Cerebellar cortex (tissue), 1 donor: Measurements from ENCODE around the gene TMEM200B.
"Not testable (repeated sequence)": the region's sequence is repeated elsewhere in the genome, so short reads cannot be mapped to it uniquely, and the experiment has no call there.

ENCODE experiments used
- DNase-seq: peaks from one replicate; pipeline ENCODE4 v3.0.0-alpha.2; 2015; ENCODE audit warnings: low spot score

Gene TMEM200B

DNA sequence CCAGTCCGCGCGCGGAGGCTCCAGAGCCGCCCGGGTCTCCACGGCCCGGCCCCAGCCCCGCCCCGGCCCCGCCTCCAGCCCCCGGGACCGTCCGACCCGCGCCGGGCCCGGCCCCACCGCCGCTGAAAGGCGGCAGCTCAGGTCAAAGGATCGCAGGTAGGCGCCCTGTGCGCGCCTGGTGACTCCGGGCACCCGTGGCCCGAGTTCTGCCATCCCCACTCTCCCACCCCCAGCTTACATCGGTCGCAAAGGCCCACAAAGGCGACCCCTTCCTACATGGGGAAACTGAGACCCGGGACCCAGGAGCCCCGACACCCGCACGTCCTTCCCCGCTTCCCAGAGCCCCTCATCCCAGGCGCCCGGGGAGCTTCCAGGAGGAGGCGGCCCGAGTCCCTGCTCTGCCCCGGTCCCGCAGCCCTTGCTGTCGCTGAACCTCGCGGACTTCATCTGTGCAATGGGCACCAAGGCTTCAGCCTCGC, at the start of gene TMEM200B:
Gene TMEM200B (minus strand): TSS at position 17 of the 479 bp plus-strand sequence. CDS start 2,075 bp downstream, outside the sequence.
- DNase-seq, result no peak

DNA sequence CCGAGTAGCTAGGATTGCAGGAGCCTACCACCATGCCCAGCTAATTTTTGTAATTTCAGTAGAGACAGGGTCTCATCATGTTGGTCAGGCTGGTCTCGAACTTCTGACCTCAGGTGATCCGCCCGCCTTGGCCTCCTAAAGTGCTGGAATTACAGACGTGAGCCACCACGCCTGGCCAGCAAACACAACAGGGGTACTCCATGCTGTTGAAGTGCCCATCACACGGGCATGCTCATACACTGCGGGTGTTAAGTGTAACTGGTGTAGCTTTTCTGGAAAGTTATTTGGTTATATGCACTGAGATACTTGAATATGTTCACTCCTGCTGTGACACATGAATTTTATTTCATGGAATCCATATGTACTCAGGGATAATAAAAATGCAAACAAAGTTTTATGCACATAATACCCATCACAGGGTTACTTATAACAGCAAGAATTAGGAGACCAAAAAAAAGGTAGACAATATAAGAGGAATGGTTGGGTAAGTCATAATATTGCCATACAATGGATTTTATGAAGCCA, 48.8 kb upstream of the TMEM200B start:
- DNase-seq, result no peak

DNA sequence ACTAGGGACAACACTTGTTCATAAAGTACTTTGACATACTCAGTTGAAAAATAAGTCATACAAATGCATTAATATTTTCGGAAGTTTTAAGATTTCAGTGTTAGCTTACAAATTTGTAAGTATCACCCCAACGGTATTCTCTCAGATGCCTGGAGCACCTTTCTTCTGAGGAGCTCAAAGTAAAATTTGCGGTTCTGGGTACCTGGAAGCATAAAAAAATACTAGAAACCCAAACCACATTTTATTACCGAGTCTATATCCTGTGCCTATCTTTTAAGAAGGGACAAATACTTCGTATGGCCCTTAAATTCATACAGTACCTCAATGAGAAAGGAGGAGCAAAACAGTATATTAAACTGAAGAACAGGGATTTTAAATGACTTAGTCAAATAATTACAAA, 47.8 kb upstream of the TMEM200B start:
- DNase-seq, result no peak

DNA sequence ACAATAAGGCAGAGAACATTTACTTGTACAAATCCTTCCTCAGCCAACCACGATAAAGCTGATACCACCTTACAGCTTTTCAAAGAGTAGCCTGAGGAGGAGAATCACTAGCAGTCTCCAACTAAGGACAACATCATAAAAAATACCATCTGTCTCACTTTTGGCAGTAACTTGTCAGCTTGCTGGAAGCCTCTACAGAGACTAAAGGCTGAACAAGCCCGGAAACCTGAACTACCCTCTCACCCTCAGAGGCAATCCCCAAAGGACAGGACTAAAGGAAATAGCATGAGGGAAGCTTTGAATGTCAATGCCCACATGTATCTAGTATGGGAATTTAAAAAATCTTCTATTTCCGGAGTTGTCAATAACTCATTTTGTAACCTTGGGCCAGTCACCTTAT, 47.4 kb upstream of the TMEM200B start:
- peak; percentile 26 for DNase-seq

DNA sequence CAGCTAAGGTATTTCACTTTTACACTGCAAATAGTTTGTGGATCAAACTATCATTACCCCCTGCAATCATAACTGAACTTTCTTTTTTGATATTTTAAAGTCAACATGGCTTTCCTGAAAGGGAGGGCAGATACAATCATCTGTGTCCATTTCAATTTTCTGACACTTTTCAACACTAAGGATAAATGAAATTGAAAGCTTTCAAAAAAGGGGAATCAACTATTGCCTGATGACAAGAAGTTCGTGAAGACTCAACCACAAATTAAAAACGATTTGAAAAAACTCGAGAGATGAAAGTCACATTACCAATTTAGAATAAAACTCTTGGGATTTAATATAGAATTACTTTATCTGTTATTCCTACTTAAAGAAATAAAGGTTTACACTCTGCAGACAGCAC, 46.3 kb upstream of the TMEM200B start:
- no peak for DNase-seq

- no peak for DNase-seq
Observed at GRCh38 chr1:29167904-29168303, 44.2 kb upstream of the TMEM200B start.

- DNase-seq, result no peak
Observed at GRCh38 chr1:29166291-29166878, 42.7 kb upstream of the TMEM200B start.

GRCh38 chr1:29164588-29164987, 40.9 kb upstream of the TMEM200B start:
- no peak for DNase-seq

- DNase-seq, result no peak
Observed at GRCh38 chr1:29162476-29163138, 38.9 kb upstream of the TMEM200B start.

DNA sequence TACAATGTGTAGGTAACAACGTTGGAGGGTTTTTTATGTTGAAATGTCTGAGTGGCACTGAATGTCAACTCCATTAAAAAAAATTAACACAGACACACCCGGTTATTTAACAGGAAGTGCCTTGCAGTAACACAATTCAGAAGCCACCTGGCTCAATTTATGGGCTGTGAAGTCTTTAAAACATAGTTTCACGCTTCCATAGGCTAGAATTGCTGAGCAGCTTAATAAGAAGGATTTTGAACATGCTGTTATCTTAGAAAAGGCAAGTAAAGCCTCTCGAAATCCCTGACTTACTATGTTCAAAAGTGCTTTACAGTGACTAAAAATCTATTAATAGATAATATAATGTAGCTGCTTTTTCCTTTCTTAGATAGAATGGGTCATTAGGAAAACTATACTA, 38.3 kb upstream of the TMEM200B start:
- DNase-seq, result no peak

- no peak for DNase-seq
Observed at GRCh38 chr1:29159773-29160172, 36.1 kb upstream of the TMEM200B start.

GRCh38 chr1:29157269-29157601, 33.5 kb upstream of the TMEM200B start:
- no peak for DNase-seq

GRCh38 chr1:29156543-29157268, 33.0 kb upstream of the TMEM200B start:
- no peak for DNase-seq

DNA sequence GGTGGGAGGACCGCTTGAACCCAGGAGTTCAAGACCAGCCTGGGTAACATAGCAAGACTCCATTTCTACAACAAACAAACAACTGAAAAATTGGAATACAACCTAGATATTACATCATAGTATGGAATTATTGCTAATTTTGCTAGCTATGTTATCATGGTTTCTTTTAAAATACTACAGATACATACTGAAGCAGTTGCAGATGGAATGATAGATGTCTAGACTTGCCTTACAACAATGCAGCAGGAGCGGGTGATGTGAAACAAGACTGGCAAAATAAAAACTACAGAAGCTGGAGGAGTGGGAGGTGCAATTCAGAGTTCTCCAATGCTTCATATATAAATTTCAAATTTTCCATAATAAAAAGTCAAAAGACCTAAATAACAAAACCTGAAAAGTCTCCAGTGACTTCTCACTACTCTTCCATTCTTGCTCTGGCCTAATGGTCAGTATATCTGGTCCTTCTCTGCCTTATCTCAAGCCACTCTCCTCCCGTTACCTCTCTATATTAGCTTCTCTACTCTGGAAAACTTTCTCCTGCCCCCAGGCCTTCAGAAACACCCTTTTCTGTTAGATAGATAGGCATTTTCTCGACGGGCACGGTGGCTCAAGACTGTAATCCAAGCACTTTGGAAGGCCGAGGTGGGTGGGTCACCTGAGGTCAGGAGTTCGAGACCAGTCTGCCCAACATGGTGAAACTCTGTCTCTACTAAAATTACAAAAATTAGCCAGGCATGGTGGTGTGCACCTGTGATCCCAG, 28.5 kb upstream of the TMEM200B start:
- DNase-seq, result no peak

DNA sequence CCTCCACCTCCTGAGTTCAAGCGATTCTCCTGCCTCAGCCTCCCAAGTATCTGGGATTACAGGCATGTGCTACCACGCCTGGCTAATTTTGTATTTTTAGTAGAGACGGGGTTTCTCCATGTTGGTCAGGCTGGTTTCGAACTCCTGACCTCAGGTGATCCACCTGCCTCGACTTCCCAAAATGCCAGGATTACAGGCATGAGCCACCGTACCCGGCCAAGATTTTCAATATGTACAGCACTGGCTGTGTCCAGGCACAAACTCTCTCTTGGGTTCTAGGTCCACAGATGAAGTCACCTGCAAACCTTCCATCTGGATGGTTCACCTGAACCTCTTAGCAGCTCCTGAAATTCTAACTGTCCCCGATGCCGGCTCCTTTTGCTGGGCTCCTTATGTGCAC, 26.6 kb upstream of the TMEM200B start:
- not testable (repeated sequence) for DNase-seq

DNA sequence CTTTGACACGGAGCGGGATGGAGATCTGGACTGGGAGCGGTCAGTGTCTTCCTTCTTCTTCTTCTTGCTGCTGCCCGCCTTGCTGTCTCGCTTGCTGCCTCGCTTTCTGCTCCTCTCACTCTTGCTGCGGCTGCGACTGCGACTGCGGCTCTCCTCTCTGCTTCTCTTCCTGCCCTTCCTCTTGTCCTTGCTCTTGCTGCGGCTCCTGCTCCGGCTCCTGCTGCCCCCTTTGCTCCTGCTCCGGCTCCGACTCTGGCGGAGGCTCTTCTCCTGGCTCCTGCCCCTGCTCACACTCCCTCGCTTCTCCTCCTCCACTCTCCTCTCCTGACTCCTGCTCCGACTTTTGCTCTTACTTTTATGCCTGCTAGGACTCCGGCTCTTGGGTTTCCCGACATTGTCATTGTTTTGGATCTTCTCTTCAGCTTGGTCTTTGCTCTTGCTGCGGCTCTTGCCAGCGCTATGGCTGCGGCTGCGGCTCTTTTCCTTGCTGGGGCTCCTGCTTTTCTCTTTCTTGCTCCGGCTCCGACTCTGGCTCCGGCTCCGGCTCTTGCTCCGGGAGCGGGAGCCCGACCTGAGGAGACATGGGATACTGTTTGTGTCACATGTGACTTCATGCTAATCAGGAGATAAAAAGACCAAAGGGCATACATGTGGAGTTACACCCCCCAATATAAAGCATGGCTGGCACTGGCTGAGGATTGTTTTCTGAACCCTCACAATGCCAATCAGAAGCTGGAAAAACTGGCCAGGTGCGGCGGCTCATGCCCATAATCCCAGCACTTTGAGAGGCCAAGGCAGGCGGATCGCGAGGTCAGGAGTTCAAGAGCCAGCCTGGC, 25.2 kb upstream of the TMEM200B start:
- DNase-seq, result no peak

GRCh38 chr1:29145739-29146437, 22.2 kb upstream of the TMEM200B start:
- DNase-seq, result no peak

- DNase-seq, result no peak
Observed at GRCh38 chr1:29144178-29144577, 20.5 kb upstream of the TMEM200B start.

- DNase-seq, result no peak
Observed at GRCh38 chr1:29142714-29143113, 19.0 kb upstream of the TMEM200B start.

- no peak for DNase-seq
Observed at GRCh38 chr1:29136391-29136915, 12.8 kb upstream of the TMEM200B start.

- DNase-seq, result no peak
Observed at GRCh38 chr1:29134695-29135028, 11.0 kb upstream of the TMEM200B start.
